Measurements from ENCODE around the gene IL1RL1.

- TF ChIP-seq CTCF (IDR thresholded peaks at IDR 0.05) (no peak), POLR2A (IDR thresholded peaks at IDR 0.05) (no peak)
These were observed 25.3 kb upstream of the IL1RL1 start for GRCh38 chr2:102286041-102286440.

Measured in suprapubic skin (tissue), 3 donors.